ENCODE measurements around the gene LRRC17.

- TF ChIP-seq BHLHE40 (IDR thresholded peaks at IDR 0.05; ENCODE audit: low read length) (no peak), SMC3 (conservative IDR thresholded peaks at IDR 0.05; ENCODE audit: insufficient read depth, low read depth, low read length) (no peak), EP400 (IDR thresholded peaks at IDR 0.05) (peak; percentile 22; the same call in 1 of the 2 replicates)
Measured at GRCh38 chr7:102978284-102978683, 65.5 kb downstream of the LRRC17 start.
